ENCODE measurements around the gene CERCAM. TPM values are rescaled to one million over a fixed set of nuclear protein-coding genes. Genes with fewer than 3 reads are reported as not detected.

Gene CERCAM
- total RNA-seq, 1 donor: 74.9 TPM

GRCh38 chr9:128382261-128382660 lies 38.4 kb upstream of the CERCAM start:
- DNase-seq (ENCODE audit: low read depth): no peak
- H3K4me3 ChIP-seq (ENCODE audit: low read depth, low read length): no peak overlapping the region
- no peak for TF ChIP-seq CTCF (IDR thresholded peaks at IDR 0.05; ENCODE audit: insufficient read depth, low read length)

- no peak for DNase-seq (ENCODE audit: low read depth)
- no peak for TF ChIP-seq CTCF (IDR thresholded peaks at IDR 0.05; ENCODE audit: insufficient read depth, low read length)
- H3K4me3 ChIP-seq (ENCODE audit: low read depth, low read length): no peak overlapping the region
Measured at GRCh38 chr9:128383007-128383753, 37.5 kb upstream of the CERCAM start.

DNA sequence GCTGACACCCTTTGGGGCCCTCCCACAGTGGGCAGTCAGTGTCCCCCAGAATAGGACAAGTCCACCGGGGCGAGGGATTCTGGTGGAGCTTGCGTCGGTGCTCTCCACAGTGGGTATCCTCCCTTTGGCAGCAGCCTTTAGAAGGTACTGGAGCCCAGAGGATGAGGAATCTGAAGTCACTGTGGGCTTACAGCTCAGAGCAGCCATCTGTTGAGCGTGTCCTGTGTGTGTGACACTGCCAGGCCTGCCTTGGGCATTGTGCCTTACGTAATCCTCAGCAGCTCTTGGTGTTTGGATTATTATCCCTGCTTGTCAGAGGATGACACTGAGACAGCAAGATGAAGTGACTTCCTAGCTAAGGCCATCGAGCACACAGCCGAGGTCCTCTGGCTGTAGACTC lies 36.9 kb upstream of the CERCAM start:
- H3K4me3 ChIP-seq (ENCODE audit: low read depth, low read length): no peak overlapping the region
- no peak for TF ChIP-seq CTCF (IDR thresholded peaks at IDR 0.05; ENCODE audit: insufficient read depth, low read length)
- no peak for DNase-seq (ENCODE audit: low read depth)

DNA sequence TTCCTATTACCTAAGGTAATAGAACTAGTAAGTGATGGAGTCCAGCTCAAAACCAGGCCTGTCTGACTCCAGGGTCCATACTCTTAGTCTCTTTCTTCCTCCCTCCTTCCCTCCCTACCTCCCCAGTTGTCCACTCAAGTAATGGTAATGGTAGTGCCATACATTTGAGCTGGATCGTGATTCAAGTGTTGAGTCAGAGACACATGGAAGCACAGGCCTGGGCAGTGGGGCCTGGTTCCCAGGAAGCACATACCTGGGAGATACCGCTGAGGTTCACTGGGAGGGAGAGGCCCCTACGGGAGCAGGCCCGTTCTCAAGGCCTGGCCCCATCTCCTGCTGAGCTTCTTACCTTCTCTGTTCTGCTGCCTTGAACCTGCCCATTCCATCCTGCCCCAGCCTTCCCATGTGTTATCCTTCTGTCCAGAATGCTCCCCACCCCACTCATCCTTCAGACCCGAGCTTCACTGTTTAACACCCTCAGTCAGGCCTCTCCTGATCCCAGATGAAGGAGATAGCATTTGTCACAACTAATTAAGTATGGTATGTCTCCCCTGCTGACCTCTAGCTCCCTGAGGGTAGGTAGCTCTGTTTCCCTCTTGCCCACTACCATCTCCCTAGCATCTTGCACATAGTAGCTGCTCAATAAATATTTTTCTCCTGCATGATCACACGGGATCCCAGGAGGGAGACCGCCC lies 35.7 kb upstream of the CERCAM start:
- no peak for DNase-seq (ENCODE audit: low read depth)
- TF ChIP-seq CTCF (IDR thresholded peaks at IDR 0.05; ENCODE audit: insufficient read depth, low read length): no peak
- no peak overlapping the region for H3K4me3 ChIP-seq (ENCODE audit: low read depth, low read length)

GRCh38 chr9:128385496-128386460 lies 34.9 kb upstream of the CERCAM start:
- no peak for DNase-seq (ENCODE audit: low read depth)
- TF ChIP-seq CTCF (IDR thresholded peaks at IDR 0.05; ENCODE audit: insufficient read depth, low read length): no peak
- H3K4me3 ChIP-seq (ENCODE audit: low read depth, low read length): no peak overlapping the region

DNA sequence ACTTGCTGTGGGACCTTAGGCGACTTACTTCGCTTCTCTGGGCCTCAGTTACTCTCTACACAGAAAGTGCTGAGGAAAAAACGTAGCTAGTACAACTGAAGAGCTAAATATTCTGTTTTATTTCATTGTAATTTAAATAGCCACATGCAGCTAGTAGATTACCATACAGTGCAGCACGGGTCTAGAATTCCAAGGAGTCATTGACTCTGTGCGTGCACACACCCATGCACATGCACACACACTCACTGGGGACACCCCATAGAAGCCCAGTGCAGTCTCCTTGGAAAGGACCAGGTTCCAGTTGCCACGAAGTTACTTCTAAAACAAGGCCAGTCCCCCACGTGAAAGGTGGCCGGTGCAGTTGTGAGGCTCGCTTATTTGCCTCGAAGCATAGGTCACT lies 32.5 kb upstream of the CERCAM start:
- no peak for DNase-seq (ENCODE audit: low read depth)
- TF ChIP-seq CTCF (IDR thresholded peaks at IDR 0.05; ENCODE audit: insufficient read depth, low read length): no peak
- H3K4me3 ChIP-seq (ENCODE audit: low read depth, low read length): no peak overlapping the region
